ENCODE results near the gene SNAP23.

GRCh38 chr15:42578984-42579537 lies 83.6 kb downstream of the SNAP23 start:
- TF ChIP-seq POLR2A (IDR thresholded peaks at IDR 0.05) (no peak), CTCF (IDR thresholded peaks at IDR 0.05) (no peak)
